Small intestine (tissue), 7 donors: Measurements from ENCODE around the gene EPSTI1. TPM values are rescaled to one million over a fixed set of nuclear protein-coding genes. Genes with fewer than 3 reads are reported as not detected.

Experiments used
- DNase-seq, 2 donors: peaks; one replicate each; pipeline versions ENCODE4 v3.0.0 to v3.0.0-alpha.2; 2013
- FAIRE-seq: peaks from 2 replicates; lab custom pipeline; 2012; peaks lifted over from hg19 to GRCh38; lab: Jason Lieb, UNC
- H3K27ac ChIP-seq, 3 donors: one replicate each; pipeline ENCODE4 v1.5.1; 2013; ENCODE audit warnings: low read length in 2 of 3, mild to moderate bottlenecking in 2 of 3, control low read depth in 1 of 3, inconsistent platforms in 1 of 3, low read depth in 1 of 3, moderate library complexity in 1 of 3
- H3K27me3 ChIP-seq, 3 donors: one replicate each; pipeline ENCODE4 v1.6.1; 2013; ENCODE audit warnings: low read length in 3 of 3, inconsistent platforms in 1 of 3; ENCODE audit not compliant: control insufficient read depth in 3 of 3, insufficient read depth in 3 of 3
- H3K36me3 ChIP-seq, 3 donors: one replicate each; pipeline ENCODE4 v1.6.1; 2013; ENCODE audit warnings: low read length in 3 of 3, inconsistent platforms in 1 of 3, low read depth in 1 of 3, mild to moderate bottlenecking in 1 of 3, moderate library complexity in 1 of 3; ENCODE audit not compliant: control insufficient read depth in 3 of 3, insufficient read depth in 2 of 3
- H3K4me1 ChIP-seq, 3 donors: one replicate each; pipeline ENCODE4 v1.6.1; 2013; ENCODE audit warnings: low read length in 2 of 3, inconsistent platforms in 1 of 3, low read depth in 1 of 3, mild to moderate bottlenecking in 1 of 3, moderate library complexity in 1 of 3; ENCODE audit not compliant: control insufficient read depth in 3 of 3, insufficient read depth in 2 of 3
- H3K4me3 ChIP-seq, 3 donors: one replicate each; pipeline ENCODE4 v1.5.1; 2013; ENCODE audit warnings: low read length in 3 of 3, control low read depth in 1 of 3, inconsistent platforms in 1 of 3, low read depth in 1 of 3, mild to moderate bottlenecking in 1 of 3, moderate library complexity in 1 of 3
- H3K9me3 ChIP-seq, 2 donors: one replicate each; pipeline ENCODE4 v1.6.1; 2013; ENCODE audit warnings: low read depth in 1 of 2, low read length in 1 of 2; ENCODE audit not compliant: control insufficient read depth in 2 of 2, insufficient read depth in 1 of 2
- WGBS, 3 donors: extraction: QIAGEN DNeasy Blood & Tissue Kit; methylation state at CpG; one replicate each; pipeline ENCODE4 v1.1.7; 2013; 5-methylcytosine and 5-hydroxymethylcytosine counted together
- polyA plus RNA-seq, 4 donors: library from polyadenylated mRNA; stranded (reverse) in 3 of 4; unstranded in 1 of 4; fragments of 200-250 nt in 3 of 4; fragments of 120-200 nt in 1 of 4; gene quantifications; one replicate each; pipeline versions ENCODE4 v1.2.1 to v1.2.3, GENCODE V29; 2013
- donor health status: healthy with polysubstance abuse.
- donor health status: control.
- donor health status: control.
- donor health status: Bipolar disorder and iron deficiency.
- donor health status: healthy.

Gene EPSTI1
- polyA plus RNA-seq, 4 donors, result 11.3 to 83.8 (median 15.0) TPM

DNA sequence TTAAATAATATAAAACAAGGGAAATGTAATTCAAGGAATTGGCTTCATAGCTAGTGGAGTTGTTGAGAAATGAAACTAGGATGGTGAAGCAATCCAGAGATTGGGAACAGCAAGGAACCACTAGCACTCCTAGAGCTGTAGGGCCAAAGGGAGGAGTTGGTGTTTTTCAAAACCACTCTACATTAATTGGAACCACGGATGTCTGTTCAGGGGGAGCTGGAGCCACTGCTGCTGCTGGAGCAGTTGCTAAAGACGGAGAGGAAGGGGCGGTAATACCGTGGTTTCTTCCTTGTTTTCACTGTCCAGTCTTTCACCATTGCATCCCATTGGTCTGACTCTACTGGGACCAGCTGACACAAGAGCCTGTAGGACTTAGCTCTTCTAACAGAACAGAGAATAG, 39.8 kb upstream of the EPSTI1 start:
- no peak for DNase-seq
- FAIRE-seq, result no peak
- no peak overlapping the region for H3K4me3 ChIP-seq
- peaks cover 0 to 7% of the 10 kb centered on the region in 2 donors for H3K9me3 ChIP-seq
- no peaks in the 10 kb centered on the region for H3K27me3 ChIP-seq
- peaks cover 0 to 5% (median 0%) of the 10 kb centered on the region in 3 donors for H3K4me1 ChIP-seq
- peaks cover 0 to 22% (median 5%) of the 10 kb centered on the region in 3 donors for H3K36me3 ChIP-seq
- WGBS, 3 donors, result 95 to 98% (median 96%) methylated on average over 4 of the region's 4 CpGs
- H3K27ac ChIP-seq, result no peak overlapping the region

DNA sequence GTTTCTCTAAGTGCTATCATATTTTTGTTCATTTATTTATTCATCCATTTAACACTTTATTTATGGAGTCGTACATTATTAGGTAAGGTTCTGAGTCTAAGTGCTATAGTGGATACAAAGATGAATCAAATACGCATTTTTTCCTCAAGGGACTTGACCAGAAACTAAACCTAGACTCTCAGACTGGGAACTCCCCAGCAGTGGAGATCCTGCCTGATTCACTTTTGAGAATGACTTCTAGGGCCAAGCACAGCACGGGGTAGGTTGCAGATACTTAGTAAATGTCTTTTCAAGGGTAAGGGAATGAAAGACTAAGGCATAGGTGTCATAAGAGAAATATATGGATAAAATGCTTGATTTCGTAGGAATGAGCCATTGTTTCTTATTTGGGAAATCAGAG, 38.5 kb upstream of the EPSTI1 start:
- 88 to 99% (median 90%) methylated on average over 4 of the region's 4 CpGs for WGBS, 3 donors

DNA sequence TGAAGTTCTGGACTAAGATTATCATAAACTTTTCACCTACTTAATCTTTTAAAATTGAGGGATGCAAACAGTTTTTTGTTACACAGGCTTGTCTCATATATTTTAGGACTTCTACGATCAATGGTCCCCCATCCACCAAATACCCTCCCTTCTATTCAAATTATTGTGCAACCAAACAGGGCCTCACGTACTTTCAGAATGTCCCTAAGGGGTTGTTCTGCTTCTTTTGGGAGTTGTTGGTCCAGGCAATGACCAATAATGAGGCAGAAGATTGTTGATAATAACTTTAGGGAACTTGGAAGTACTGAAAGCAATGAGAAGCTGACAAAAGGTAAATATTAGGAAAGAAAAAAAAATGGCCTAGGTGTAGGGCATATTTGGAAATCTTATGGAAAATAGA, 34.2 kb upstream of the EPSTI1 start:
- H3K4me1 ChIP-seq, result peaks cover 0 to 8% (median 7%) of the 10 kb centered on the region in 3 donors
- no peak overlapping the region for H3K27ac ChIP-seq
- no peak overlapping the region for H3K4me3 ChIP-seq
- H3K36me3 ChIP-seq, result peaks cover 0 to 6% (median 3%) of the 10 kb centered on the region in 3 donors
- FAIRE-seq (no peak), DNase-seq (no peak)
- no peaks in the 10 kb centered on the region for H3K9me3 ChIP-seq
- WGBS, 3 donors, result 52 to 67% (median 54%) methylated on average over 2 of the region's 2 CpGs
- H3K27me3 ChIP-seq, result no peaks in the 10 kb centered on the region

More for the DNA sequence above, 38.5 kb upstream of the EPSTI1 start:
- FAIRE-seq, result no peak
- DNase-seq, result no peak
- H3K27ac ChIP-seq, result no peak overlapping the region
- H3K27me3 ChIP-seq, result no peaks in the 10 kb centered on the region
- peaks cover 0 to 6% (median 5%) of the 10 kb centered on the region in 3 donors for H3K4me1 ChIP-seq
- H3K4me3 ChIP-seq, result no peak overlapping the region
- H3K9me3 ChIP-seq, result peaks cover 0 to 7% of the 10 kb centered on the region in 2 donors
- H3K36me3 ChIP-seq, result peaks cover 0 to 14% (median 5%) of the 10 kb centered on the region in 3 donors

DNA sequence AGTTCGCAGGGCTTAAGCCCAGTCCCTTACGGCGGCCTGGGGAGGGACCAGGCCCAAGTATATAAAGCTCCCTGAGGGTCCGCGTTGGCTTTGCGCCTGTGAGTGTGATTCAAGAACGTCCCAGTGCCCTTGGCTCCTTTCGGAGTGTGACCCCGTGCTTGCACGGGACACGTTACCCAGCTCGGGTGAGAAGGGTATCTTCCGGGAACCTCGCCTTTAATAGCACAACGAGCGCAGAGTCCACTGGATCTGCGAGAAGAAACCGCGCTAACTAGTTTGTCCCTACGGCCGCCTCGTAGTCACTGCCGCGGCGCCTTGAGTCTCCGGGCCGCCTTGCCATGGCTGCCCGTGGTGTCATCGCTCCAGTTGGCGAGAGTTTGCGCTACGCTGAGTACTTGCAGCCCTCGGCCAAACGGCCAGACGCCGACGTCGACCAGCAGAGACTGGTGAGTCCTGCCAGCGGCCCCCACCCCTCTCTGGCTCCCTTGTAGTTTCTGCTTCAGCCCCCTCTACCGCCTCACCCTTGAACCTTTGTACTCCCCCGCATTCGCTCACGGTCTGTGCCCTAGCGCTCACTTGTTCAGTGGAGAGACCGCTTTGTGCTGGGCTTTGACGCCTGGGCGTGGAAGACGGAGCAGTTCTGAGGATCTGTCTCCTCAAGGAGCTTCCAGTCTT, 31.4 kb upstream of the EPSTI1 start, which contains the start of gene DNAJC15:
TSS of gene DNAJC15 (plus strand) at position 298 of the 675 bp plus-strand sequence. CDS start at position 339, 41 bp downstream.
- Histone ChIP-seq H3K27ac (peak within 1 kb of the TSS; percentile 89 to 98 (median 95)), H3K36me3 (peaks cover 0 to 6% (median 3%) of the 10 kb centered on the region in 3 donors), H3K9me3 (no peaks in the 10 kb centered on the region), H3K4me3 (peak within 1 kb of the TSS; percentile 62 to 79 (median 76)), H3K27me3 (no peaks in the 10 kb centered on the region), H3K4me1 (peaks cover 0 to 8% (median 7%) of the 10 kb centered on the region in 3 donors)
- 1 to 5% (median 3%) methylated on average over 45 to 48 of the region's 48 CpGs for WGBS, 3 donors
- FAIRE-seq (no peak), DNase-seq (peak; percentile 97 to 99)

DNA sequence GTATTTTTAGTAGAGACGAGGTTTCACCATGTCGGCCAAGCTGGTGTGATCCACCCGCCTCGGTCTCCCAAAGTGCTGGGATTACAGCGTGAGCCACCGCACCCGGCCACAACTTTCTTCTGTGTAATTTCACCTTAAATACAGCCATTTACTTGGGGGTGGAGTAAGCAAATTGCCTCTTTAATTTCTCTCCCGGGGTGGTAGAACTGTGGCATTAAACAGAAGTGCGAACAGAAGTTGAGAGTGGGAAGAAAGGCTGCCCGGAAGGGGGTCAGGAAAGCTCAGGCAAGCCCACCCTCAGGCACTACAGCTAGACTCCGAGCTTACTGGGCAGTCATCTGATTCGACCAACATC, 30.9 kb upstream of the EPSTI1 start:
- Histone ChIP-seq H3K27me3 (no peaks in the 10 kb centered on the region), H3K4me1 (peaks cover 0 to 8% (median 7%) of the 10 kb centered on the region in 3 donors), H3K9me3 (no peaks in the 10 kb centered on the region), H3K36me3 (peaks cover 0 to 6% (median 3%) of the 10 kb centered on the region in 3 donors), H3K27ac (peak overlapping the region; percentile 89 to 98 (median 95)), H3K4me3 (peak overlapping the region in 2 of 3 donors; percentile 62 to 76)
- WGBS, 3 donors, result 52 to 68% (median 60%) methylated on average over 12 of the region's 12 CpGs
- FAIRE-seq (no peak), DNase-seq (no peak)

DNA sequence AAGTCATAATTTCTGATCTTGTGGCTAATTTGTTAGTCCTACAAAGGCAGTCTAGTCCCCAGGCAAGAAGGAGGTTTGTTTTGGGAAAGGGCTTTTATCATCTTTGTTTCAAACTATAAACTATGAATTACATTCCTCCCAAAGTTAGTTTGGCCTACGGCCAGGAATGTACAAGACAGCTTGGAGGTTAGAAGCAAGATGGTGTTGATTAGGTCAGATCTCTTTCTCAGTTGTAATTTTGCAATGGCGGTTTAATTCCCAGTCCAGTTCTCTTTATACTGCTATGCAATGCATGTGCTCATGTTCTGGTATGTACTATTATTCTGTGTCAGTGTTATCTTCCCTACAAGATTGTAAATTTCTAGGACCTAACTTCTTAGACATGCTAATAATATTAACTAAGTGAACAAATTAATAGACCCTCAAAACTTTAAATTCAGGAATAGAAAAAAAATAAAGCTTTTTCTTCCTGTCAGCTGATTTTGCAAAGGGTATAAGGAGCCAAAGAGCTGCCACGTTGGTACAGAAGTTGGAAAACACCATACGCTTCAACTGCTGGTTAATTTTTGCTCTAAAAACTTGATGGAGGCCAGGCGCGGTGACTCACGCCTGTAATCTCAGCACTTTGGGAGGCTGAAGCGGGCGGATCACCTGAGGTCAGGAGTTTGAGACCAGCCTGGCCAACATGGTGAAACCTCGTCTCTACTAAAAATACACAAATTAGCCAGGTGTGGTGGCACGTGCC, 30.1 kb upstream of the EPSTI1 start:
- DNase-seq (no peak), FAIRE-seq (no peak)
- Histone ChIP-seq H3K36me3 (peaks cover 0 to 3% (median 0%) of the 10 kb centered on the region in 3 donors), H3K4me3 (no peak overlapping the region), H3K27me3 (no peaks in the 10 kb centered on the region), H3K9me3 (no peaks in the 10 kb centered on the region), H3K27ac (no peak overlapping the region), H3K4me1 (peaks cover 0 to 10% (median 7%) of the 10 kb centered on the region in 3 donors)
- WGBS, 3 donors, result 85 to 91% (median 90%) methylated on average over 11 of the region's 11 CpGs

DNA sequence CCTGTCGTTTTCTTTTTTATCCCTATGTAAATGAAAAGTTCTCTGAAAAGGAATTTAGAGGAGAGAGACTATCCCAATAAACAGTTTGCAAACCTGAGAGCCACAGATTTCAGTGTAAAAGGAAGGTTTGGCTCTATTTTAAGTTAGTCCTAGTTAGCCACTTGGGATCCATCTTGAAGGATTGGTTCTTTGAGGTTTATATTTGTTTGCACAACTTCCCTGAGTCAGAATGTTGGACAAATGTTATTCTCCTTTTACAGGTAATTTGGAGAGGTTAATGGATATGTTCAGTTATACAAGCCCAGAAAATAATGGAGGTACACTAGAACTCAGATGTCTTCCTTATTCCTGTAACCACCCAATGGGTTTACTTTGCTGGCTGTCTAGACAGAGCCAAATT, 28.8 kb upstream of the EPSTI1 start:
- FAIRE-seq (no peak), DNase-seq (no peak)
- Histone ChIP-seq H3K27me3 (no peaks in the 10 kb centered on the region), H3K4me1 (peaks cover 0 to 7% (median 5%) of the 10 kb centered on the region in 3 donors), H3K27ac (no peak overlapping the region), H3K9me3 (no peaks in the 10 kb centered on the region), H3K4me3 (no peak overlapping the region), H3K36me3 (peaks cover 0 to 3% (median 0%) of the 10 kb centered on the region in 3 donors)
- WGBS, 3 donors, result 56 to 68% (median 66%) methylated on average over 1 of the region's 1 CpG

DNA sequence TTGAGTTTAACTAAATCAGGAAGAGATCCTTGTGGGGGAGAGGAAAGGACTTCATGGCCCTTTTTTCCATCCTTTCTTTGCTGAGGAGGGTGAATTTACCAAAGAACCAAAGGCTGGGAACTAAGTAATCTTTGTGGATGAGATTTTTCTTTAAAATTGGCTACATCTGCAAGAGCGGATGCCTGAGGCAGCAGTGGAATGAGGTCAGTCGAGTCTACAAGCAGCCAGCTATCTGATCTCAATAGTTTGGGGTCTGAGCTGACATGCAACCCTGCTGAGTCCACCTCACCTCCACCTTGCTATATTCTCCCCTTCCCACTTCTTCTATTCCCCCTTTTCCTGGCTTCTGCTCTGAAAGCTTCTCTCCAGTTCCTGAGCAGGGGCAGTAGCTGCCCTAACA, 27.8 kb upstream of the EPSTI1 start:
- no peak overlapping the region for H3K27ac ChIP-seq
- no peaks in the 10 kb centered on the region for H3K36me3 ChIP-seq
- no peaks in the 10 kb centered on the region for H3K27me3 ChIP-seq
- H3K9me3 ChIP-seq, result no peaks in the 10 kb centered on the region
- H3K4me1 ChIP-seq, result peaks cover 0 to 5% (median 3%) of the 10 kb centered on the region in 3 donors
- WGBS, 3 donors, result 65 to 89% (median 83%) methylated on average over 2 of the region's 2 CpGs
- no peak for FAIRE-seq
- no peak for DNase-seq
- no peak overlapping the region for H3K4me3 ChIP-seq
